Posterior vena cava (tissue), 2 donors: Measurements from ENCODE around the gene FBXO38. TPM values are rescaled to one million over a fixed set of nuclear protein-coding genes. Genes with fewer than 3 reads are reported as not detected.

ENCODE experiments used
- total RNA-seq, 2 donors: library from RNA; stranded (reverse); fragmentation: NEBNext Ultra II Directional; extraction: Animal tissue kit (Norgen Biotek cat#: 25700); gene quantifications; one replicate each; pipeline ENCODE4 v1.2.1, GENCODE V29; 2021
- donor health status: DM: yes; HTN: yes; CAD: no.
- donor health status: DM: yes; HTN: yes; CAD: no.

FBXO38 gene
- total RNA-seq, 2 donors from 2014 or later, result 39.4 to 39.6 TPM

Other genes with a start within 250 kb of the FBXO38 start
- not detected for gene SPINK14, start 215.4 kb upstream of the FBXO38 start, total RNA-seq
- not detected for gene SPINK6, start 180.9 kb upstream of the FBXO38 start, total RNA-seq
- gene MARCOL, start 145.4 kb upstream of the FBXO38 start, total RNA-seq, result not detected
- gene SPINK13, start 115.2 kb upstream of the FBXO38 start, total RNA-seq, result not detected
- not detected for gene SPINK7, start 71.5 kb upstream of the FBXO38 start, total RNA-seq
- not detected for gene SPINK9, start 48.4 kb upstream of the FBXO38 start, total RNA-seq